ENCODE results near the gene GDNF. TPM values are rescaled to one million over a fixed set of nuclear protein-coding genes. Genes with fewer than 3 reads are reported as not detected.

Gene GDNF
- total and polyA plus RNA-seq, 9 donors = 0.23 to 6.3 (median 3.6) TPM

GRCh38 chr5:37851305-37851704 lies 11.5 kb upstream of the GDNF start:
- Histone ChIP-seq H3K9me3 (no peaks in the 10 kb centered on the region), H3K27me3 (no peaks in the 10 kb centered on the region), H3K36me3 (no peaks in the 10 kb centered on the region), H3K27ac (no peak overlapping the region), H3K4me3 (no peak overlapping the region), H3K4me1 (ENCODE audit: insufficient read depth) (no peaks in the 10 kb centered on the region)
- intact Hi-C loops (cut with DNase I) = no loop called here
- DNase-seq = no peak
- 73 to 79% (median 76%) methylated on average over 4 of the region's 4 CpGs for WGBS, 3 donors
- no peak for TF ChIP-seq CTCF (IDR thresholded peaks at IDR 0.05)
- TF ChIP-seq POLR2A (IDR thresholded peaks at IDR 0.05) = no peak
- no peak for TF ChIP-seq EP300 (IDR thresholded peaks at IDR 0.05)

GRCh38 chr5:37850226-37850865 lies 10.5 kb upstream of the GDNF start:
- TF ChIP-seq EP300 (IDR thresholded peaks at IDR 0.05) = no peak
- no peak for TF ChIP-seq CTCF (IDR thresholded peaks at IDR 0.05)
- no peak for TF ChIP-seq POLR2A (IDR thresholded peaks at IDR 0.05)
- no peak overlapping the region for H3K4me3 ChIP-seq
- intact Hi-C loops (cut with DNase I) = no loop called here
- whole genome bisulfite sequencing, 3 donors = 46 to 64% (median 48%) methylated on average over 3 of the region's 3 CpGs
- no peak for DNase-seq
- no peaks in the 10 kb centered on the region for H3K9me3 ChIP-seq
- no peaks in the 10 kb centered on the region for H3K36me3 ChIP-seq
- H3K27ac ChIP-seq = no peak overlapping the region
- H3K4me1 ChIP-seq (ENCODE audit: insufficient read depth) = no peaks in the 10 kb centered on the region
- H3K27me3 ChIP-seq = no peaks in the 10 kb centered on the region

GRCh38 chr5:37849641-37850040 lies 9.8 kb upstream of the GDNF start:
- Histone ChIP-seq H3K27me3 (no peaks in the 10 kb centered on the region), H3K4me1 (ENCODE audit: insufficient read depth) (no peaks in the 10 kb centered on the region), H3K9me3 (no peaks in the 10 kb centered on the region), H3K27ac (no peak overlapping the region), H3K36me3 (no peaks in the 10 kb centered on the region), H3K4me3 (no peak overlapping the region)
- intact Hi-C loops (cut with DNase I) = no loop called here
- 75 to 87% (median 81%) methylated on average over 4 of the region's 4 CpGs for WGBS, 3 donors
- TF ChIP-seq POLR2A (IDR thresholded peaks at IDR 0.05) (no peak), EP300 (IDR thresholded peaks at IDR 0.05) (no peak), CTCF (IDR thresholded peaks at IDR 0.05) (no peak)
- no peak for DNase-seq

- Histone ChIP-seq H3K4me3 (no peak overlapping the region), H3K9me3 (no peaks in the 10 kb centered on the region), H3K36me3 (no peaks in the 10 kb centered on the region), H3K4me1 (ENCODE audit: insufficient read depth) (no peaks in the 10 kb centered on the region), H3K27me3 (no peaks in the 10 kb centered on the region), H3K27ac (no peak overlapping the region)
- DNase-seq = no peak
- 72 to 77% (median 77%) methylated on average over 3 of the region's 3 CpGs for WGBS, 3 donors
- TF ChIP-seq CTCF (IDR thresholded peaks at IDR 0.05) = no peak
- TF ChIP-seq EP300 (IDR thresholded peaks at IDR 0.05) = no peak
- no peak for TF ChIP-seq POLR2A (IDR thresholded peaks at IDR 0.05)
- intact Hi-C loops (cut with DNase I) = no loop called here
Observed at GRCh38 chr5:37847978-37848425, 8.2 kb upstream of the GDNF start.

Measured in ovary (tissue), 9 donors.